ENCODE results near the gene RTN4RL2.

The RTN4RL2 gene

DNA sequence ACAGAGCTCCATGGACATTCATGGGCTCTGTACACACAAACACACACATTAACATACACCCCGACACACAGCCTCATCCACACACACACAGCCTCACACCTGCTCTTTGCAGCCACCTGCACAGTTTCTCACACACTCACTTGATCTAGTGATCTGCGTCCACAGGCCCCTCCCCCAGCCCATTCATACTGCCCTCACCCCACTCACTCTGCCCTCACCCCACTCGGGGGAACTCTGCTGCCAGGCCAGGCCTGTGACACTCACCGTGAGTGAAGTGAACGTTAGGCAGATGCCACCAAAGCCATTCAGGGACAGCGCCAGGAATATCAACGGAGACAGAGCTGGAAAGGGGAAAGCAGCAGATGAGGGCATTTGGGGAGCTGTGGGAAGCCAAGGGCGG is 40.2 kb downstream of the RTN4RL2 start:
- no peak for DNase-seq (ENCODE audit: low spot score)

DNA sequence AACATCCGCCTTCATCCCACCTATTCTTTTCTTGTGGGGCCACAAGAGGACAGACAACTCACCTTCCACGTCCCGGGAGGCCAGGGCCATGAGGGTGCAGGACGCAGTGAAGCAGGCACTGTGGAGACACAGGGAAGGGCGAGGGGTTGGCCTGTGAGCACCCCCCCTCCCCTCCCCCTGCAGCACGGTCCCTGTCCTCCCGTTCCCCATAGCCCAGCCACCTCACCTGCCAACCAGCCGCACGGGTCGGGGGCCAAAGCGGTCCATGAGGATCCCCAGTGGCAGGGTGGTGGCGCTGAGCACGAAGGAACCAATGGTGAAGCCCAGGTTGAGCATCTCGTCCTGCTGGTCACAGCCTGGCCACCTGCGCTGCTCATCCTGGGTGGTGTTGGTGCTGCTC is 40.6 kb downstream of the RTN4RL2 start:
- no peak for DNase-seq (ENCODE audit: low spot score)

DNA sequence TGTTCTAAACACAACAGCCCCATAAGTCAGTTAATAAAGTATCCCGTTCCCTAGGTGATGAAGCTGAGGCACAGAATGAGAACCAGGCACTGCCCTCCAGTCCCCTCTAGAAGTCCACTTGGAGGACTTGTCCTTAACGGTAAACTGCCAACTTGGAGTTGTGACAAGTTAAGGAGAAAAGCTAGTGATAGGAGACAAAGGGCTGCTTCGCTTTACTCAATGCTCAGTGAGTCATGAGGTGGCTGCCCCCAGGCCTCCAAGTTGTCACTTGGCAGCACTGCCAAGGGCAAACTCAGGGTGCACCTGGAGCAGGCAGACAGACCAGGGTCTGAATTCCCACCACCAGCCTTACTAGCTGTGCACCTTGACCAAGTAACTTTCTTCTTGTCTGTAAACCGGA is 41.6 kb downstream of the RTN4RL2 start:
- peak; percentile 27 for DNase-seq (ENCODE audit: low spot score)

DNA sequence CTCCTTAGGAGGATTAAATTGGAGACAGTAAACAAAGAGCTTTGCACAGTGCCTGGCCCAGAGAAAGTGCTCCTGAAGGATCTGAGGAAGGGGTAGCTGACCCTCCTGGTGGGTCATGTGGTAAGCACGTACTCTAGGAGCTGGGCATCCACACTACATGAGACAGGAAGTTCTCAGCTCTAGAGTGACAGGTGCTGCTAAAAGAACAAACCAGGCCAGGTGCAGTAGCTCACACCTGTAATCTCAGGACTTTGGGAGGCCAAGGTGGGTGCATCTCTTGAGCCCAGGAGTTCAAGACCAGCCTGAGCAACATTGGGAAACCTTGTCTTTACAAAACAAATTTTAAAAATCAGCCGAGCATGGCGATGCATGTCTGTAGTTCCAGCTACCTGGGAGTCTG is 42.0 kb downstream of the RTN4RL2 start:
- no peak for DNase-seq (ENCODE audit: low spot score)

DNA sequence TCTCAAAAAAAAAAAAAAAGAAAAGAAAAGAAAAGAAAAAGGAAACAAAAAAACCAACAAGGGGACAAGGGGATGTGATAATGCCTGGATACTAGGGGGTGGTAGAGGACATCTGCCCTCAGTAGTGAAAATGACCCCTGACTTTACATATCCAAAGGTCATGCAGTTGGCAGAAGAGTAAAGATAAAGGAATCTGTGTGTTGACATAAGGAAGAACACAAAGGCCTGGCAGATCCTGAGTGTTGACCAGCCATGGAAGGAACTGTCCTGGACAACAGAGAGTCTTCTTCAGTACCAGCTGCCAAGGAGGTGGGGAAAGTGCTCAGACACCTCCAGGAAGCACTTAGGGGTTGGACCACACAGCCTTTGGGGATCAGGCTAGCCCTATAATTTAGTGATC is 42.5 kb downstream of the RTN4RL2 start:
- no peak for DNase-seq (ENCODE audit: low spot score)

DNA sequence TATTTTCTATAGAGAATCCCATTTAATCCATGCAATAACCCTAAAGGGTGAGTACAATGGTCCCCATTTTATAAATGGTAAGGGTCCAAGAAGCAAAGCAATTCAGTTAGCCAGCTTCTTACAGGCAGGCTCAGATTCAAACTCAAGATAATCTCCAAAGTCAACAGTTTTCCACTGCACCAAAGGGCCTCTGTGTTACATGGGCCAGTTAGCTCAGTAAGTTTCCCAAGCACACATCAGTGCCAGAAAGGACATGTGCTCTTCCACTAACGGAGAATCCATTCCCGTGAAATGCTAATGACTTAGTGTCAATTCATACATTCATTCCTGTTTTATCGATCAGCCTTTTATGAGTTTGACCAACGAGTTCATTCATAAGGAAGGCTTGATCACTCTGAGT is 44.2 kb downstream of the RTN4RL2 start:
- no peak for DNase-seq (ENCODE audit: low spot score)

DNA sequence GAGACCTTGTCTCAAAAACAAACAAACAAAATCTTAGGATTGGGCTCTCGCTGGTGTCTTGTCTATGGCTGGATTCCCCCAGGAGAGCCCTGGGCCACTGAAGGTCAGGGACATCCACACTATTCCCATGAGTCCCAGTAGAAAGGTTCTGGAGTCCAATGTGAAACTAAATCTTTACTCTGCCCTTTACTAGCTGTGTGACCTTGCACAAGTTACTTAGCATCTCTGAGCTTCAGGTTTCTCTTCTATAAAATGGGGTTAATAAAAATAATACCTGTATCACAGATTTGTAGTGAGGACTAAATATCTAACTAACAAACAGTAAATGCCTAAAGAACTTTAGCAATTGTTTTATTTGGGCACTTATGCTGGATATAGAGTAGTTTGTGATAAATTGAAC is 46.2 kb downstream of the RTN4RL2 start:
- DNase-seq (ENCODE audit: low spot score) = no peak

DNA sequence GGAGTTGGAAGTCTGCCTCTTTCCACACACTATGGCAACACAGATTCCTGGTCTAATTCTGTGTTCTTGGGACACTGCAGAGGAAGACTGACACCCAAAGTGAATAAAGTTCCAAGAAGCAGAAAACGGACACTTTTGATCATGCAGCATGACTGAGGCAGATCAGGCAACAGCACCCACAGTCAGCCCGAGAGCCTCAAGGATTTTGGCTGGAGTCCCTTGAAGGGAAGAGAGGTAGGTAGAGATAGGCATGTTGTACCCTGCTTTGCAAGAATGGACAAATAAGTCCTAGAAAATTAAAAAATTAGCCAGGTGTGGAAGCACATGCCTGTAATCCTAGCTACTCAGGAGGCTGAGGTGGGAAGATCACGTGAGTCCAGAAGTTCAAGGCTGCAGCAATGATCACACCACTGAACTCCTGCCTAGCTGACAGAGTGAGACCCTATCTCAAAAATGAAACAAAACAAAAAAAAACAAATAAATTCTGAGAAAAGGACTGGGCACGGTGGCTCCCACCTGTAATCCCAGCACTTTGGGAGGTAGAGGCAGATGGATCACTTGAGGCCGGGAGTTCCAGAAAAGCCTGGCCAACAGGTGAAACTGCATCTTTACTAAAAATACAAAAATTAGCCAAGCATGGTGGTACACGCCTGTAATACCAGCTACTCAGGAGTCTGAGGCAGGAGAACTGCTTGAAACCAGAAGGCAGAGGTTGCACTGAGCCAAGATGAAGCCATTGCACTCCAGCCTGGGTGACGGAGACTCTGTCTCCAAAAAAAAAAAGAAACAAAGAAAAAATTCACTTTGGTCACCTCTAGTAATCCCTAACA is 48.2 kb downstream of the RTN4RL2 start:
- no peak for DNase-seq (ENCODE audit: low spot score)

DNA sequence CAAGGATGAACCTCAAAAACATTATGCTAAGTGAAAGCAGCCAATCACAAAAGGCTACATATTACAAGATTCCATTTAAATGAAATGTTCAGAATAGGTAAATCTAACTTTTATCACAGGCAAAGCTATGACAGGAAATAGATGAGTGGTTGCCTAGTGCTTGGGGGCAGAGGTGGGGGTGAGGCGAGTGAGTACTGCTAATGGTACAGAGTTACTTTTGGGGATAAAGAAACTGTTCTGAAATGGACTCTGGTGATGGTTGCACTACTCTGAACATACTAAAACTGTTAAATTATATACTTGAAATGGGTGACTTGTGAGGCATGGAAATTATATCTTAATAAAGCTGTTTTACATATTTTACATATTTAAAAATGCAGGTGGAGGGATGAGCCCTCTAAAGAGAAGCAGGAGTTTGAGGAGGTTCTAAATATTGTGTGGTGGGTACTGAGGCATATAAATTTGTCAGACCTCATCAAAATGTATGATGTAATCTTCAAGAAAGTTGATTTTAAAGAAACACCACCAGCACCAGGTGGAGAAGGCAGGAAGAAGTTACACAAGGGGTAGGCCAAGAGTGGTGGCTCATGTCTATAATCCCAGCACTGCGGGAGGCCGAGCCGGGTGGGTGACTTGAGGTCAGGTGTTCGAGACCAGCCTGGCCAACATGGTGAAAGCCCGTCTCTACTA is 51.6 kb downstream of the RTN4RL2 start:
- no peak for DNase-seq (ENCODE audit: low spot score)

DNA sequence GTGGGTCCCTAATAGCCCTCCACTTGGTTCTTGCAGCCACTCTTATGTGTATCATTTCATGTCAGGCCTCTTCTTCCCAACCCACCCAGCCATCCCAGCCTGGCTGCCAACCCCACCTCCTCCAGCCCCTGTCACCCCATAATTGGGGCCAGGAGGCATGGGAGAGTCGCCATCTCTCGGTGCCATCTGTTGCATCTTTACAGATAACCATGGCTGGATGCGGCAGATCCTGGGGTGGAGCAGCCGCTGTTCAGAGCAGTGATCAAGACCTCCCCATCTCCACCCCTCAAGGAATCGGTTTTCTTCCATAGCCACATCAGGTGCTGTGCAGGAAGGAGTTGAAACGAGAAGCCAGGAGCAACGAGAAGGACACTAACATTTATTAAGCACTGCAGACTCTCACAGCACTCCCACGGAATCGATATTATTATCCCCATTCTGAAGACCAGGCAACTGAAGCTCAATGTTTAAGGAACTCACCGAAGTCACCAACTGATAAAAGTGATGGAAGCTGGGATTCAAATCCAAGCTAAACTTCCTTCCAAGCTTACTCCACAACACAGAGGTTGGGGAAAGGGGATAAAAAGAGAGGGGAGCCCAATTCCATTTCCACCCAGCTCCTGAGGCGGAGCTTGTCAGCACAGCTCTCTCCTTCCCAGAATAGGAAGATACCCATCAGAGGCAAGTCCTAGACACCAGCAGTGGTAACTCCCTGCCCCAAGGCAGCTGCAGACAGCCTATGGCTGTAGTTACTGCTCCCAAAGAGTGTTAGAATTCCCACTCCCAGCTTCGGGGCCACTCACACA is 52.5 kb downstream of the RTN4RL2 start:
- no peak for DNase-seq (ENCODE audit: low spot score)

DNA sequence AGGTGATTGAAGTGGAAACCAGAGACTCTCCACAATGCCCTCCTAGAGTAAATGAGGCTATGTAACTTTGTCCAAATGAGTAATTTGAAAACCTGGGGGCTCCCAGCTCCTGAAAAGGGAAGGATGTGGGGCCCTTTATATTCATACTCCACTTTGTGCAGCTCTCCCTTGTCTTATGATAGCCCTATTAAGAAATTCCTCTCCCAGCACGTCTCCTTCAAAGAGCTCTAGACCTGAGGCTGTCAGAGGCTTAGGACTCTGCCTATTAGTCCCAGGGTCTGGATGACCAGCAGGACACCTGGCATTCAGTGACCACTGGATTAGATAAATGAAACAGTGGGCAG is 53.1 kb downstream of the RTN4RL2 start:
- DNase-seq (ENCODE audit: low spot score) = no peak

DNA sequence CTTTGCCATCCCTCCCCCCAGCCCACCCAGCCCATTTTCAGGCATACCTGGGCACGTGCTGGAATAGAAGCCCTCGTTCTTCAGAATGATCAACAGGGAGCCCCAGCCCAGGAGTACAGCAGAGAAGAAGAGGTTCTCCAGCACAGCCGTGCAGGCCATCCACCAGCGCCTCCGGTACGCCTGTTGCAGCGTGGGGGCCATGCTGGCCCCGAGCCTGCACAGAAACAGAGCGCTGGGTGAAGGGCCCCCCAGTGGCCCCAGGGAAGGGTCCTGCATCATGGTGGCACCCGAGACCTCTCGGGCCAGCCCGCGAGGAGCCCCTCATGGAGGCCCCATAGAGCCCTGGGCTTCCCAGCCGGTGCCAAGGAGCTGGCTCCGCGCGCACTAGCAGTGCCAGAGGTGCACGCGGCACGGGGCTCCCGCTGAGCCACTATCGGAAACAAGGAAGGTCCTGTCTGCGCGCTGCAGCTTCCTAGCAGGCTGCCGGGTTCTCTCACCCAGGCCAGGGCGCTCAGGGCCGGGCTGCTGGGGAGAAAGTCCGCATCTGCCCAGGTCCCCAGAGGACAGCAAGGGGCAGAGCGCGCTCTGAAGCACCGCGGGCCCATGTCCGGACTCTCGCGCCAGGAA is 53.7 kb downstream of the RTN4RL2 start:
- no peak for DNase-seq (ENCODE audit: low spot score)

DNA sequence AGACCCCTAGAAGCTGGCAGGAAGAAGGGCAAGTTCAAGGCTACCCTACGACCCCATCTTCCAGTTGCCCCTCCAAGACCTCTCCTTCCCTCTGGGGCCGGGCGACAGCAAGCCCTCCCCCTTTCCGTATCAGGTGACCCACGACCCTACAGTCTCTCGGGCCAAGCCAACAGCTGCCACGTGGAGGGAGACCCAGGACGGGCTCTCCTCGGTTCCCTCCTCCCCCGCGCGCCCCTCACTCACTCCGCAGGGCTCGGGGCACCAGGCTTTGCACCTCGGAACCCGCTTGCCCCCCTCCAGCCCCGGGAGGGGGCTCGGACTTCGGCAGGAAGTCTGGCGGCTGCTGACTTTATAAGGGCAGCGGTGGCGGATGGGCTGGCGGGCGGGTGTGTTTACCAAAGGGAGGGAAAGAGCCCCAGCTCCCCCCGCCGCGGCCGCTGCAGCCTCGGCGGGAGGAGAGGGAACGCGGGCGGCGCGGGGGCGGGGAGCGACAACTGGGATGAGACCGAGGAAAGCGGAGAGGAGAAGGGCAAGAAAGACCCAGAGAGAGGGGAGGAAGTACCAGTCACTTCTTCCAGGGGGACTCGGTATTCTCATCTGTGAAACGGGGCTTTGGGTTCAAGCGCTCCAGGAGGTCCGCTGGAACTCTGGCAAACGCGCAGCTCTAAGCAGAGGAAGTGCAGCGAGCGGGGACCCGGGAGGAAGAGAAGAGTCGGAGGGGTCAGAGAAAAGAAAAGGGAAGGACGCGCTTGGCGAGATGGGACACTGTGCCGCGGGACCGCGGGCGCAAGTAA is 54.4 kb downstream of the RTN4RL2 start:
- DNase-seq (ENCODE audit: low spot score) = no peak

DNA sequence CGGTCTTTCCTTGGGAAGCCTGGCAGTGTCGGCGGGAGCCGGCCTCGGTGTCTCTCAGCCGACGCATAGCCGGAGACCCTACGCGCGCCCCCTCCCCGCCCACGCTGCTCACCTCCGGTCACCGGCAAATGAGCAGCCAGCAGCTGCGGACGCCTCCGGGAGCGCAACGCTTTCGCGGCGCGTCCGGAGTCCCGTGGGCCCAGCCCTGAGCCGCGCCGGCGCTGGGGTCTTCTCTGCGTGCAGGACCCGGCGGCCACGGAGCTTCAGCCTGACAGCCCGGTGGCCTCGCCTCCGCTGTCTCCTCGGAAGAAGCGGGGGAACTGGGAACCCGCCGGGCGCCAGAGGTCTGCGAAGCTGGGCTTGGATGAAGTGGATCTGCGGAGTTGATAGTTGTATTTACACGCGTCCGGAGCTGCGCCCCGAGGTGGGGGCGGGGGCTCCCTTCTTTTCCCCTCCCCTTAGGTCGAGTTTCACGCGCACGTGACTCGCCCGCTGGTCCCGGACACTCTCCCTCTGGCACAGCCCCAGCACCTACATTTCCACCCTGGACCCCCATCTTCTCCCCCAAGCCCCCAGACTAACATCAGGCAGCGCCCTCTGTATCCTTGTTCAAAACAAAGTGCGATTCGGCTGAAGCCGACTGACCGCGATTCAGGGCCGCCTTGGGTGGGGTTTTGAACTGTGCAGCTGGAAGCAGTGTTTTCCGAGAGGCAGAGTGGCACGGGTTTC is 55.2 kb downstream of the RTN4RL2 start, which contains the start of gene SLC43A1:
SLC43A1 (minus strand) TSS at position 371 of the 729 bp plus-strand sequence. CDS start 1,591 bp downstream, outside the sequence.
- no peak for DNase-seq (ENCODE audit: low spot score)

DNA sequence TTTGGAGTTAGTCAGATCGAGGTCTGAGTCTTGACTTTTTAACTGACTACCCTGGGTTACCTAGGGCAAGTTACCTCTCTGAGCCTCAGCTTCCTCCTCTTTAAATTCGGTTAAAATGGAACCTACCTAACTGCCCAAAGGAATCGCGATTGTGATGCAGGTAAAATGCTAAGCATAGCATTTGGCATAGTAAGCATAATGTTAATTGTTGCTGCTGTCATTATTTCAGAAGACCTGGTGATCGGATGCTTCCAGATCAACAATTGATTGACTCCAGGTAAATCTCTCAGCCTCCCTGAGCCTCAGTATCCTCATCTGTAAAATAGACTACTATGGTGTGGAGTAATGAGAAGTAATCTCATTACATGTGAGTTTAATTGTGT is 55.7 kb downstream of the RTN4RL2 start:
- DNase-seq (ENCODE audit: low spot score) = no peak

DNA sequence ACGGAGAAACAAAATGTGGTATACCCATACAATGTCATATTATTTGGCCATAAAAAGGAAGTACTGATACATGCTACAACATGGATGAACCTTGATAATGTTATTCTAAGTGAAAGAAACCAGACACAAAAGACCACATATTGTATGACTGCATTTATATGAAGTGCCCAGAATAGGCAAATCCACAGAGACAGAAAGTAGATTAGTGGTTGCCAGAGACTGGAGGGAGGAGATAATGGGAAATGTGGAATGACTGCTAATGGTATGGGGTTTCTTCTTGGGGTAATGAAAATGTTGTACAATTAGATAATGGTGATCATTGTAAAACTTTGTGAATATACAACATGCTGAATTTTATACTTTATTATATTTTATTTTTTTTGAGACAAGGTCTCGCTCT is 60.8 kb downstream of the RTN4RL2 start:
- no peak for DNase-seq (ENCODE audit: low spot score)

DNA sequence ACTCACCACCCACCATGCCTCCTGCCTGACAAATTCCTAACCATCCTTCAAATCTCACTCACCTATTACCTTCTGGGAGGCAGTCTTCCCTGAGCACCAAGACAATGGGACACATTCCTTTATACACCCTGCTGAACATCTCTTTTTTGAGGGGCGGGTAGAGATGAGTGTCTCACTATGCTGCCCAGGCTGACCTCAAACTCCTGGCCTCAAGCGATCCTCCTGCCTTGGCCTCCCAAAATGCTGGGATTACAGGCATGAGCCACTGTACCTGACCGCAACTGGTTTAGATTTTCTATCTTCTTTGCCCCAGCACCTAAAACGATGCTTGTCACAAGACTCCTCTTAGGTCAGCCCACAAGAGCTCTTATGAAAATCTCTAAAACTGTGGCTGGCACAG is 63.1 kb downstream of the RTN4RL2 start:
- no peak for DNase-seq (ENCODE audit: low spot score)

Measured in kidney tubule cell (primary cell).